ENCODE data around the gene FAR2. TPM values are rescaled to one million over a fixed set of nuclear protein-coding genes. Genes with fewer than 3 reads are reported as not detected.

The FAR2 gene
- total RNA-seq, 3 donors from 2014 or later, result 8.2 to 18.2 (median 9.8) TPM

GRCh38 chr12:29278673-29279420, 129.8 kb downstream of the FAR2 start:
- Histone ChIP-seq H3K9me3 (no peaks in the 10 kb centered on the region), H3K4me3 (no peak overlapping the region), H3K4me1 (no peaks in the 10 kb centered on the region), H3K36me3 (no peaks in the 10 kb centered on the region), H3K27me3 (no peaks in the 10 kb centered on the region), H3K27ac (no peak overlapping the region)
- no peak for TF ChIP-seq CTCF (IDR thresholded peaks at IDR 0.05)
- TF ChIP-seq POLR2A (IDR thresholded peaks at IDR 0.05), result no peak
- TF ChIP-seq POLR2AphosphoS5 (IDR thresholded peaks at IDR 0.05), result no peak
- intact Hi-C loops (cut with DNase I; ENCODE audit: low total_unique reads), result no loop called here
- no peak for DNase-seq (ENCODE audit: low spot score in 2 of 2)

- TF ChIP-seq POLR2A (IDR thresholded peaks at IDR 0.05) (no peak), POLR2AphosphoS5 (IDR thresholded peaks at IDR 0.05) (no peak), CTCF (IDR thresholded peaks at IDR 0.05) (no peak)
- no peaks in the 10 kb centered on the region for H3K4me1 ChIP-seq
Observed at GRCh38 chr12:29281371-29282005, 132.4 kb downstream of the FAR2 start.

GRCh38 chr12:29282031-29282816, 133.1 kb downstream of the FAR2 start:
- no peaks in the 10 kb centered on the region for H3K36me3 ChIP-seq
- H3K27ac ChIP-seq, result no peak overlapping the region
- no peak for DNase-seq (ENCODE audit: low spot score in 2 of 2)
- no peaks in the 10 kb centered on the region for H3K9me3 ChIP-seq
- intact Hi-C loops (cut with DNase I; ENCODE audit: low total_unique reads), result no loop called here
- H3K4me3 ChIP-seq, result no peak overlapping the region
- TF ChIP-seq POLR2AphosphoS5 (IDR thresholded peaks at IDR 0.05), result no peak
- TF ChIP-seq POLR2A (IDR thresholded peaks at IDR 0.05), result no peak
- TF ChIP-seq CTCF (IDR thresholded peaks at IDR 0.05), result no peak
- H3K4me1 ChIP-seq, result no peaks in the 10 kb centered on the region
- H3K27me3 ChIP-seq, result no peaks in the 10 kb centered on the region

More at GRCh38 chr12:29281371-29282005, 132.4 kb downstream of the FAR2 start:
- Histone ChIP-seq H3K27me3 (no peaks in the 10 kb centered on the region), H3K9me3 (no peaks in the 10 kb centered on the region), H3K4me3 (no peak overlapping the region), H3K36me3 (no peaks in the 10 kb centered on the region), H3K27ac (no peak overlapping the region)
- no peak for DNase-seq (ENCODE audit: low spot score in 2 of 2)
- intact Hi-C loops (cut with DNase I; ENCODE audit: low total_unique reads), result no loop called here

GRCh38 chr12:29283969-29284700, 135.1 kb downstream of the FAR2 start:
- Histone ChIP-seq H3K27me3 (no peaks in the 10 kb centered on the region), H3K27ac (no peak overlapping the region), H3K9me3 (no peaks in the 10 kb centered on the region), H3K4me1 (no peaks in the 10 kb centered on the region), H3K36me3 (no peaks in the 10 kb centered on the region), H3K4me3 (no peak overlapping the region)
- no peak for DNase-seq (ENCODE audit: low spot score in 2 of 2)
- intact Hi-C loops (cut with DNase I; ENCODE audit: low total_unique reads), result no loop called here
- TF ChIP-seq CTCF (IDR thresholded peaks at IDR 0.05) (no peak), POLR2A (IDR thresholded peaks at IDR 0.05) (no peak), POLR2AphosphoS5 (IDR thresholded peaks at IDR 0.05) (no peak)
